IMR-90 (cell line): ENCODE results near the gene HPN.

ENCODE experiments used
- CEBPB ChIP-seq: IDR thresholded peaks from 2 replicates; pipeline ENCODE4 v1.6.1; 2012; ENCODE audit warnings: low read depth, low read length, improper control_type of control experiment
- CHD1 ChIP-seq: IDR thresholded peaks from 2 replicates; pipeline ENCODE4 v1.6.1; 2012; ENCODE audit warnings: low read depth, low read length, improper control_type of control experiment
- CTCF ChIP-seq: conservative IDR thresholded peaks from 2 replicates; pipeline ENCODE4 v1.5.1; 2012; ENCODE audit warnings: mild to moderate bottlenecking, low read depth, low read length, improper control_type of control experiment
- ELK1 ChIP-seq: fragments of 150-350 bp; IDR thresholded peaks from 2 replicates; pipeline ENCODE4 v1.6.1; 2016; ENCODE audit warnings: low read depth, mild to moderate bottlenecking, low read length, moderate library complexity, borderline replicate concordance
- FOS ChIP-seq: fragments of 150-350 bp; IDR thresholded peaks from 2 replicates; pipeline ENCODE4 v1.6.1; 2016; ENCODE audit warnings: low read depth, low read length
- MAFK ChIP-seq: IDR thresholded peaks from 2 replicates; pipeline ENCODE4 v1.6.1; 2012; ENCODE audit warnings: low read depth, low read length, improper control_type of control experiment
- MAZ ChIP-seq: IDR thresholded peaks from 2 replicates; pipeline ENCODE4 v1.6.1; 2012; ENCODE audit warnings: low read depth, mild to moderate bottlenecking, low read length, improper control_type of control experiment, moderate library complexity, borderline replicate concordance
- MXI1 ChIP-seq: IDR thresholded peaks from 2 replicates; pipeline ENCODE4 v1.6.1; 2012; ENCODE audit warnings: low read depth, mild to moderate bottlenecking, low read length, moderate library complexity, borderline replicate concordance
- POLR2A ChIP-seq: IDR thresholded peaks from 2 replicates; pipeline ENCODE4 v1.6.1; 2012; ENCODE audit warnings: mild to moderate bottlenecking, low read depth, low read length
- RFX5 ChIP-seq: IDR thresholded peaks from 2 replicates; pipeline ENCODE4 v1.8.0; 2012; ENCODE audit warnings: low read depth, mild to moderate bottlenecking, low read length, moderate library complexity
- USF2 ChIP-seq: fragments of 150-350 bp; IDR thresholded peaks from 2 replicates; pipeline ENCODE4 v1.6.1; 2017; ENCODE audit warnings: mild to moderate bottlenecking, antibody characterized with exemption, low read length, low read depth

- TF ChIP-seq CTCF (no peak), CEBPB (no peak), MAZ (no peak), RFX5 (no peak), CHD1 (no peak), ELK1 (no peak), POLR2A (no peak), FOS (no peak), MAFK (no peak), USF2 (no peak), MXI1 (no peak)
These were observed 66.0 kb downstream of the HPN start for GRCh38 chr19:35107545-35107944.
